Measurements from ENCODE around the gene RSRP1.

Gene RSRP1

GRCh38 chr1:25210728-25211127, 36.5 kb downstream of the RSRP1 start:
- Mint-ChIP-seq H3K4me1 (no peaks in the 10 kb centered on the region), H3K27ac (peak overlapping the region in 1 of 2 donors; percentile 54), H3K4me3 (no peak overlapping the region), H3K9me3 (no peaks in the 10 kb centered on the region), H3K27me3 (peaks cover 13% of the 10 kb centered on the region)
- ATAC-seq: no peak
- no peak for DNase-seq

GRCh38 chr1:25209516-25209915, 37.7 kb downstream of the RSRP1 start:
- Mint-ChIP-seq H3K4me1 (no peaks in the 10 kb centered on the region), H3K4me3 (no peak overlapping the region), H3K27ac (no peak overlapping the region), H3K27me3 (peaks cover 13% of the 10 kb centered on the region), H3K9me3 (no peaks in the 10 kb centered on the region)
- no peak for DNase-seq
- ATAC-seq: no peak

GRCh38 chr1:25208561-25209222, 38.6 kb downstream of the RSRP1 start:
- H3K27me3 Mint-ChIP-seq: peaks cover 13% of the 10 kb centered on the region
- ATAC-seq: no peak
- H3K4me3 Mint-ChIP-seq: no peak overlapping the region
- no peaks in the 10 kb centered on the region for H3K4me1 Mint-ChIP-seq
- DNase-seq: no peak
- H3K27ac Mint-ChIP-seq: no peak overlapping the region
- no peaks in the 10 kb centered on the region for H3K9me3 Mint-ChIP-seq

GRCh38 chr1:25208092-25208491, 39.2 kb downstream of the RSRP1 start:
- no peak overlapping the region for H3K27ac Mint-ChIP-seq
- H3K4me1 Mint-ChIP-seq: no peaks in the 10 kb centered on the region

GRCh38 chr1:25206201-25206600, 41.1 kb downstream of the RSRP1 start:
- ATAC-seq: no peak
- Mint-ChIP-seq H3K4me3 (no peak overlapping the region), H3K9me3 (no peaks in the 10 kb centered on the region), H3K4me1 (no peaks in the 10 kb centered on the region), H3K27me3 (peaks cover 13% of the 10 kb centered on the region), H3K27ac (no peak overlapping the region)
- DNase-seq: no peak

More at GRCh38 chr1:25208092-25208491, 39.2 kb downstream of the RSRP1 start:
- Mint-ChIP-seq H3K4me3 (no peak overlapping the region), H3K27me3 (peaks cover 13% of the 10 kb centered on the region), H3K9me3 (no peaks in the 10 kb centered on the region)
- DNase-seq: no peak
- ATAC-seq: no peak

- no peaks in the 10 kb centered on the region for H3K9me3 Mint-ChIP-seq
- H3K27me3 Mint-ChIP-seq: peaks cover 11% of the 10 kb centered on the region
- ATAC-seq: no peak
- no peak for DNase-seq
- H3K27ac Mint-ChIP-seq: no peak overlapping the region
- no peaks in the 10 kb centered on the region for H3K4me1 Mint-ChIP-seq
- H3K4me3 Mint-ChIP-seq: no peak overlapping the region
These were observed 41.5 kb downstream of the RSRP1 start for GRCh38 chr1:25205786-25206185.

- H3K4me3 Mint-ChIP-seq: no peak overlapping the region
- no peaks in the 10 kb centered on the region for H3K4me1 Mint-ChIP-seq
- no peak overlapping the region for H3K27ac Mint-ChIP-seq
- ATAC-seq (no peak), DNase-seq (peak; percentile 15 to 21)
- H3K27me3 Mint-ChIP-seq: peaks cover 2% of the 10 kb centered on the region
- no peaks in the 10 kb centered on the region for H3K9me3 Mint-ChIP-seq
These were observed 42.3 kb downstream of the RSRP1 start for GRCh38 chr1:25204797-25205480.

GRCh38 chr1:25201006-25201405, 46.2 kb downstream of the RSRP1 start:
- ATAC-seq: no peak
- no peaks in the 10 kb centered on the region for H3K9me3 Mint-ChIP-seq
- H3K4me3 Mint-ChIP-seq: no peak overlapping the region
- no peaks in the 10 kb centered on the region for H3K27me3 Mint-ChIP-seq
- H3K4me1 Mint-ChIP-seq: peaks cover 26% of the 10 kb centered on the region
- DNase-seq: no peak
- no peak overlapping the region for H3K27ac Mint-ChIP-seq

- no peak overlapping the region for H3K27ac Mint-ChIP-seq
- peaks cover 26% of the 10 kb centered on the region for H3K4me1 Mint-ChIP-seq
These were observed 47.2 kb downstream of the RSRP1 start for GRCh38 chr1:25199819-25200620.

GRCh38 chr1:25198663-25199252, 48.5 kb downstream of the RSRP1 start:
- H3K27me3 Mint-ChIP-seq: no peaks in the 10 kb centered on the region
- ATAC-seq (peak; percentile 85), DNase-seq (peak; percentile 20 to 24)
- H3K4me3 Mint-ChIP-seq: peak overlapping the region; percentile 21 to 47
- H3K9me3 Mint-ChIP-seq: no peaks in the 10 kb centered on the region
- H3K4me1 Mint-ChIP-seq: peaks cover 26% of the 10 kb centered on the region
- H3K27ac Mint-ChIP-seq: peak overlapping the region; percentile 0 to 38

More at GRCh38 chr1:25199819-25200620, 47.2 kb downstream of the RSRP1 start:
- Mint-ChIP-seq H3K9me3 (no peaks in the 10 kb centered on the region), H3K4me3 (no peak overlapping the region), H3K27me3 (no peaks in the 10 kb centered on the region)
- no peak for DNase-seq
- no peak for ATAC-seq

GRCh38 chr1:25197982-25198662, 49.1 kb downstream of the RSRP1 start:
- ATAC-seq: peak; percentile 65
- H3K27me3 Mint-ChIP-seq: no peaks in the 10 kb centered on the region
- peak overlapping the region; percentile 21 to 47 for H3K4me3 Mint-ChIP-seq
- H3K4me1 Mint-ChIP-seq: peaks cover 26% of the 10 kb centered on the region
- peak in 1 of 2 donors; percentile 23 for DNase-seq
- H3K27ac Mint-ChIP-seq: peak overlapping the region; percentile 0 to 38
- H3K9me3 Mint-ChIP-seq: no peaks in the 10 kb centered on the region

- Mint-ChIP-seq H3K4me3 (no peak overlapping the region), H3K27ac (no peak overlapping the region)
These were observed 49.8 kb downstream of the RSRP1 start for GRCh38 chr1:25197235-25197975.

GRCh38 chr1:25196830-25197229, 50.4 kb downstream of the RSRP1 start:
- H3K9me3 Mint-ChIP-seq: no peaks in the 10 kb centered on the region
- no peak for ATAC-seq
- DNase-seq: no peak
- H3K4me1 Mint-ChIP-seq: peaks cover 26% of the 10 kb centered on the region
- H3K4me3 Mint-ChIP-seq: peak overlapping the region in 1 of 2 donors; percentile 4
- no peaks in the 10 kb centered on the region for H3K27me3 Mint-ChIP-seq
- peak overlapping the region in 1 of 2 donors; percentile 55 for H3K27ac Mint-ChIP-seq

More at GRCh38 chr1:25197235-25197975, 49.8 kb downstream of the RSRP1 start:
- no peak for ATAC-seq
- peaks cover 26% of the 10 kb centered on the region for H3K4me1 Mint-ChIP-seq
- H3K27me3 Mint-ChIP-seq: no peaks in the 10 kb centered on the region
- no peak for DNase-seq
- H3K9me3 Mint-ChIP-seq: no peaks in the 10 kb centered on the region

GRCh38 chr1:25195835-25196234, 51.4 kb downstream of the RSRP1 start:
- ATAC-seq (no peak), DNase-seq (no peak)
- Mint-ChIP-seq H3K4me3 (no peak overlapping the region), H3K4me1 (peaks cover 26% of the 10 kb centered on the region), H3K9me3 (no peaks in the 10 kb centered on the region), H3K27ac (no peak overlapping the region), H3K27me3 (no peaks in the 10 kb centered on the region)

All from stimulated activated naive CD8-positive, alpha-beta T cell treated with anti-CD3 and anti-CD28 coated beads, Interleukin-15, amount 100 ng/mL, for 72 hours (primary cell).